SH-SY5Y (cell line): ENCODE results near the gene ABAT.

Experiments used
- GATA2 ChIP-seq: IDR thresholded peaks from 2 replicates; pipeline ENCODE4 v1.6.1; 2011; ENCODE audit warnings: mild to moderate bottlenecking, low read depth, low read length
- GATA3 ChIP-seq: IDR thresholded peaks from 2 replicates; pipeline ENCODE4 v1.6.1; 2011; ENCODE audit warnings: low read depth, mild to moderate bottlenecking, low read length, moderate library complexity

The ABAT gene

GRCh38 chr16:8753416-8754054 is 79.1 kb downstream of the ABAT start:
- TF ChIP-seq GATA2 = no peak
- TF ChIP-seq GATA3 = no peak

- no peak for TF ChIP-seq GATA3
- TF ChIP-seq GATA2 = no peak
Observed at GRCh38 chr16:8756755-8757154, 82.3 kb downstream of the ABAT start.

GRCh38 chr16:8758022-8758421 is 83.6 kb downstream of the ABAT start:
- TF ChIP-seq GATA2 (no peak), GATA3 (no peak)

- TF ChIP-seq GATA2 (no peak), GATA3 (no peak)
Observed at GRCh38 chr16:8760021-8760420, 85.6 kb downstream of the ABAT start.

GRCh38 chr16:8761078-8761477 is 86.7 kb downstream of the ABAT start:
- no peak for TF ChIP-seq GATA2
- TF ChIP-seq GATA3 = no peak

GRCh38 chr16:8762254-8762653 is 87.8 kb downstream of the ABAT start:
- TF ChIP-seq GATA2 (no peak), GATA3 (no peak)

GRCh38 chr16:8763083-8763482 is 88.7 kb downstream of the ABAT start:
- TF ChIP-seq GATA2 (no peak), GATA3 (no peak)

- TF ChIP-seq GATA3 = no peak
- TF ChIP-seq GATA2 = no peak
Observed at GRCh38 chr16:8763899-8764298, 89.5 kb downstream of the ABAT start.

- no peak for TF ChIP-seq GATA3
- no peak for TF ChIP-seq GATA2
Observed at GRCh38 chr16:8764525-8765250, 90.3 kb downstream of the ABAT start.

- TF ChIP-seq GATA3 = no peak
- no peak for TF ChIP-seq GATA2
Observed at GRCh38 chr16:8767176-8767575, 92.8 kb downstream of the ABAT start.

- TF ChIP-seq GATA3 = no peak
- no peak for TF ChIP-seq GATA2
Observed at GRCh38 chr16:8768283-8768682, 93.9 kb downstream of the ABAT start.

GRCh38 chr16:8768692-8769091 is 94.3 kb downstream of the ABAT start:
- no peak for TF ChIP-seq GATA2

GRCh38 chr16:8773537-8773936 is 99.1 kb downstream of the ABAT start:
- no peak for TF ChIP-seq GATA3
- TF ChIP-seq GATA2 = no peak

- no peak for TF ChIP-seq GATA3
- TF ChIP-seq GATA2 = no peak
Observed at GRCh38 chr16:8774208-8774607, 99.8 kb downstream of the ABAT start.

GRCh38 chr16:8775359-8775758 is 100.9 kb downstream of the ABAT start:
- TF ChIP-seq GATA3 (no peak), GATA2 (no peak)
